PC-3 (cell line): ENCODE measurements around the gene TANC1. TPM values are rescaled to one million over a fixed set of nuclear protein-coding genes. Genes with fewer than 3 reads are reported as not detected.

Experiments
- ATAC-seq: fragments of 200-7000 bp; cut with Tn5 transposase; 2 replicates; pipeline ENCODE4 v1.9.1; 2020; ENCODE audit warnings: mild to moderate bottlenecking, moderate library complexity
- BruUV-seq: library from RNA; stranded (reverse); fragments of 400-500 nt; replicated peaks from 2 replicates; lab custom pipeline; 2021; lab: Mats Ljungman, UMichigan
- CTCF ChIA-PET: fragments of 300-600 bp; sonication (Branson Sonifier 250); formaldehyde crosslinking; loops from one replicate; lab custom pipeline; 2022; ENCODE audit warnings: antibody characterized with exemption; lab: Charles Lee
- POLR2A ChIA-PET: fragments of 300-600 bp; sonication (Branson Sonifier 250); formaldehyde crosslinking; loops from one replicate; lab custom pipeline; 2022; ENCODE audit warnings: antibody characterized with exemption; ENCODE audit not compliant: unreplicated experiment; lab: Charles Lee
- DNase-seq: peaks from one replicate; pipeline ENCODE4 v3.0.0-alpha.2; 2015
- H2AFZ ChIP-seq: fragments of 300-600 bp; sonication (generic); 2 replicates; pipeline ENCODE4 v1.6.0; 2016; ENCODE audit warnings: antibody characterized with exemption, low read length
- H3F3A ChIP-seq: fragments of 300-600 bp; sonication (generic); one replicate; pipeline ENCODE4 v1.6.0; 2017; ENCODE audit warnings: antibody characterized with exemption, low read length, control low read depth, mild to moderate bottlenecking; ENCODE audit not compliant: unreplicated experiment
- H3K27ac ChIP-seq: fragments of 300-600 bp; sonication (generic); 2 replicates; pipeline ENCODE4 v1.5.1; 2016; ENCODE audit warnings: mild to moderate bottlenecking, low read length
- H3K27me3 ChIP-seq: fragments of 300-600 bp; sonication (generic); 2 replicates; pipeline ENCODE4 v1.6.1; 2016; ENCODE audit warnings: low read length, mixed read lengths
- H3K36me3 ChIP-seq: fragments of 300-600 bp; sonication (generic); 2 replicates; pipeline ENCODE4 v1.6.1; 2016; ENCODE audit warnings: low read depth, mixed run types, low read length, mixed read lengths
- H3K4me1 ChIP-seq: fragments of 300-600 bp; sonication (generic); 2 replicates; pipeline ENCODE4 v1.5.1; 2016; ENCODE audit warnings: low read length; ENCODE audit not compliant: insufficient read depth
- H3K4me2 ChIP-seq: fragments of 300-600 bp; sonication (generic); 2 replicates; pipeline ENCODE4 v1.6.0; 2016; ENCODE audit warnings: low read length
- H3K4me3 ChIP-seq: fragments of 300-600 bp; sonication (generic); 2 replicates; pipeline ENCODE4 v1.5.1; 2016; ENCODE audit warnings: mild to moderate bottlenecking, low read length, mixed read lengths
- H3K79me2 ChIP-seq: fragments of 300-600 bp; sonication (generic); 2 replicates; pipeline ENCODE4 v1.6.1; 2017; ENCODE audit warnings: low read length, mixed read lengths
- H3K9ac ChIP-seq: fragments of 300-600 bp; sonication (generic); 2 replicates; pipeline ENCODE4 v1.6.0; 2016; ENCODE audit warnings: mild to moderate bottlenecking, low read length
- H3K9me2 ChIP-seq: fragments of 300-600 bp; sonication (generic); replicated peaks from 2 replicates; pipeline ENCODE4 v1.6.1; 2016; ENCODE audit warnings: mixed run types, low read length, mixed read lengths
- H3K9me3 ChIP-seq: fragments of 300-600 bp; sonication (generic); 2 replicates; pipeline ENCODE4 v1.6.1; 2016; ENCODE audit warnings: low read length, mixed read lengths
- H4K20me1 ChIP-seq: fragments of 300-600 bp; sonication (generic); 2 replicates; pipeline ENCODE4 v1.6.1; 2016; ENCODE audit warnings: low read length, mixed read lengths
- CTCF ChIP-seq: fragments of 300-600 bp; sonication (generic); conservative IDR thresholded peaks from 2 replicates; pipeline ENCODE4 v1.5.1; 2017; ENCODE audit warnings: antibody characterized with exemption, low read depth, mild to moderate bottlenecking, low read length
- EZH2 ChIP-seq: fragments of 300-600 bp; sonication (generic); IDR thresholded peaks from one replicate; pipeline ENCODE4 v1.6.1; 2017; ENCODE audit warnings: antibody characterized with exemption, mild to moderate bottlenecking, low read length; ENCODE audit not compliant: unreplicated experiment
- EZH2phosphoT487 ChIP-seq: fragments of 300-600 bp; sonication (generic); IDR thresholded peaks from 2 replicates; pipeline ENCODE4 v1.6.1; 2018; ENCODE audit warnings: mild to moderate bottlenecking, antibody characterized with exemption, low read length, borderline replicate concordance
- intact Hi-C: fragments of 100-400 bp; cut with micrococcal nuclease; formaldehyde crosslinking; loops from 2 replicates; pipeline ENCODE4 v1.9.0; 2023
- total RNA-seq: library from RNA; depleted of rRNA; stranded (reverse); fragments of >200 nt; gene quantifications from 2 replicates; pipeline ENCODE4 v1.2.3, GENCODE V29; 2014

The TANC1 gene
- total RNA-seq, 1 experiment from 2014 or later: 17.6 TPM

GRCh38 chr2:159211447-159212396 is 243.3 kb downstream of the TANC1 start:
- POLR2A ChIA-PET: no interaction called here
- H3K79me2 ChIP-seq: no peaks in the 10 kb centered on the region
- no TSS peak for BruUV-seq
- H3K9me2 ChIP-seq: no peaks in the 10 kb centered on the region
- ATAC-seq: no peak
- H3K4me3 ChIP-seq: no peak overlapping the region
- H3K4me2 ChIP-seq: no peak overlapping the region
- DNase-seq: no peak
- H3K9me3 ChIP-seq: no peaks in the 10 kb centered on the region
- no peaks in the 10 kb centered on the region for H3F3A ChIP-seq
- CTCF ChIA-PET: no interaction called here
- no peaks in the 10 kb centered on the region for H3K4me1 ChIP-seq
- H3K27ac ChIP-seq: no peak overlapping the region
- no peaks in the 10 kb centered on the region for H3K27me3 ChIP-seq
- TF ChIP-seq EZH2phosphoT487 (no peak), CTCF (no peak), EZH2 (no peak)
- H4K20me1 ChIP-seq: no peaks in the 10 kb centered on the region
- H3K9ac ChIP-seq: no peak overlapping the region
- H2AFZ ChIP-seq: no peak overlapping the region
- intact Hi-C loops: no loop called here
- H3K36me3 ChIP-seq: peaks cover 2% of the 10 kb centered on the region

- Histone ChIP-seq H4K20me1 (no peaks in the 10 kb centered on the region), H3F3A (no peaks in the 10 kb centered on the region), H3K27me3 (no peaks in the 10 kb centered on the region), H3K36me3 (peaks cover 2% of the 10 kb centered on the region), H3K4me1 (no peaks in the 10 kb centered on the region), H3K9ac (no peak overlapping the region), H3K9me3 (no peaks in the 10 kb centered on the region), H3K9me2 (no peaks in the 10 kb centered on the region), H3K79me2 (no peaks in the 10 kb centered on the region), H2AFZ (no peak overlapping the region), H3K4me3 (no peak overlapping the region), H3K4me2 (no peak overlapping the region), H3K27ac (no peak overlapping the region)
- BruUV-seq: no TSS peak
- TF ChIP-seq CTCF (no peak), EZH2 (no peak), EZH2phosphoT487 (no peak)
- ATAC-seq: no peak
- POLR2A ChIA-PET: no interaction called here
- CTCF ChIA-PET: no interaction called here
- DNase-seq: no peak
- intact Hi-C loops: no loop called here
These were observed 244.9 kb downstream of the TANC1 start for GRCh38 chr2:159213296-159213695.

GRCh38 chr2:159214325-159214865 is 246.0 kb downstream of the TANC1 start:
- no peaks in the 10 kb centered on the region for H4K20me1 ChIP-seq
- H3K36me3 ChIP-seq: peaks cover 4% of the 10 kb centered on the region
- no peak overlapping the region for H3K27ac ChIP-seq
- POLR2A ChIA-PET: no interaction called here
- DNase-seq (peak; percentile 6), ATAC-seq (peak; percentile 49; the same call in 1 of the 2 replicates)
- H3K79me2 ChIP-seq: no peaks in the 10 kb centered on the region
- H3K4me3 ChIP-seq: no peak overlapping the region
- H3K4me1 ChIP-seq: no peaks in the 10 kb centered on the region
- no peak overlapping the region for H3K9ac ChIP-seq
- no peaks in the 10 kb centered on the region for H3K27me3 ChIP-seq
- H3K9me2 ChIP-seq: no peaks in the 10 kb centered on the region
- intact Hi-C loops: no loop called here
- H2AFZ ChIP-seq: no peak overlapping the region
- no peaks in the 10 kb centered on the region for H3K9me3 ChIP-seq
- no peaks in the 10 kb centered on the region for H3F3A ChIP-seq
- TF ChIP-seq EZH2 (no peak), CTCF (no peak), EZH2phosphoT487 (no peak)
- CTCF ChIA-PET: no interaction called here
- H3K4me2 ChIP-seq: no peak overlapping the region
- BruUV-seq: no TSS peak
